ENCODE results near the gene NAT14. TPM values are rescaled to one million over a fixed set of nuclear protein-coding genes. Genes with fewer than 3 reads are reported as not detected.
A peak's percentile ranks its signal among the peaks of the same experiment; 100 is the strongest.

NAT14 gene
- total and polyA plus RNA-seq, 2 of the 8 experiments (the other 6 are each of a cell fraction or from before 2014, with no cell fraction given): 47.1 to 71.2 TPM

DNA sequence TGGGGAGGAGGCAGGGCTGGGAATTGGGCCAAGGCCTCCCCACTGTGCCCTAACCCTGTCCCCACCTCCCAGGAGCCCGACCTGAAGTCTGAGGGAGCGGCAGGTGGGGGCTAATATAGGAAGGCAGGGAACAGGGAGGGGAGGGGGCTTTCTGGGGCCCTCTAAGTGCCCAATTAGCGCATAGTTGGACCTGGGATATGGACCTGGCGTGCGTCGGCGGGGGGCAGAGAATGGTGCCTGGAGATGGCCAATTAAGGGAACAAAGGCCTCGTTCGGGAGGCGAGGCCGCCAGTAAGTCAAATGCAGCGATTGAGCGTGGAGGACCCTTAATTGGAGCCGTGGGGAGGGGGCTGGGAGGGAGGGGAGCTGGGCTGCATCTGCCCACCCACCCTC, 20.3 kb upstream of the NAT14 start, which contains the start of gene C19orf85:
Gene C19orf85, minus strand, starts transcription at position 90 of the 393 bp plus-strand sequence. CDS start 197 bp downstream, outside the sequence.
- peak within 1 kb of the TSS; percentile 6 for H2BK120ac ChIP-seq (replicated peaks; ENCODE audit: low read depth, low read length)
- peaks cover 3 to 25% (median 17%) of the 10 kb centered on the region in 4 experiments for H3K4me1 ChIP-seq (replicated peaks in 1 of 4; ENCODE audit: control insufficient read depth in 3 of 4, insufficient read depth in 4 of 4, low read length in 3 of 4)
- H2BK12ac ChIP-seq (ENCODE audit: low read depth, low read length): peak within 1 kb of the TSS; percentile 94; the same call in 1 of the 2 replicates
- H3K79me2 ChIP-seq (ENCODE audit: control insufficient read depth in 1 of 2, insufficient read depth in 2 of 2, low read length in 2 of 2): peaks cover 0 to 8% of the 10 kb centered on the region in 2 experiments; a peak in 2 of 4 replicates
- H4K20me1 ChIP-seq (replicated peaks in 1 of 2; ENCODE audit: control insufficient read depth in 1 of 2, insufficient read depth in 2 of 2, low read length in 2 of 2): no peaks in the 10 kb centered on the region
- peak in 1 of 2 experiments; percentile 54 for DNase-seq (ENCODE audit: low read depth in 1 of 2, low spot score in 2 of 2)
- peak within 1 kb of the TSS; percentile 83 for H2BK20ac ChIP-seq (ENCODE audit: low read length)
- peak within 1 kb of the TSS; percentile 72 for H2BK15ac ChIP-seq (ENCODE audit: low read length)
- peak within 1 kb of the TSS; percentile 83 for H3K18ac ChIP-seq (ENCODE audit: extremely low read depth, low read length)
- peak within 1 kb of the TSS; percentile 20 for H3K56ac ChIP-seq (replicated peaks; ENCODE audit: insufficient read length, low read depth, low read length)
- H4K91ac ChIP-seq (replicated peaks; ENCODE audit: insufficient read length, low read length): peak within 1 kb of the TSS; percentile 97
- peak within 1 kb of the TSS; percentile 24; the same call in 1 of the 2 replicates for H2BK5ac ChIP-seq (ENCODE audit: low read depth, low read length)
- peak within 1 kb of the TSS; percentile 22 to 26; a peak in 2 of 4 replicates for H3K4me2 ChIP-seq (ENCODE audit: insufficient read depth in 1 of 2, low read depth in 2 of 2, low read length in 2 of 2)
- H2AFZ ChIP-seq (ENCODE audit: low read length): no peak within 1 kb of the TSS
- H4K5ac ChIP-seq (ENCODE audit: insufficient read length, low read depth, low read length): peak within 1 kb of the TSS; percentile 54
- H2AK5ac ChIP-seq (ENCODE audit: low read depth, low read length): peak within 1 kb of the TSS; percentile 84
- CTCF ChIA-PET (ENCODE audit: partially characterized antibody): interaction anchor here (1.5 kb wide), 1 partner anchor 9 kb away, joined by 3 read pairs; no protein-coding TSS in a partner anchor
- peak within 1 kb of the TSS; percentile 87 for H4K8ac ChIP-seq (ENCODE audit: extremely low read depth, insufficient read depth, low read length)
- no peak for FAIRE-seq
- no peak within 1 kb of the TSS for H3K9ac ChIP-seq (replicated peaks in 1 of 4; ENCODE audit: extremely low read depth in 1 of 4, low read depth in 3 of 4, low read length in 3 of 4)
- H3K27me3 ChIP-seq (replicated peaks in 1 of 4; ENCODE audit: control insufficient read depth in 3 of 4, extremely low read depth in 1 of 4, insufficient read depth in 3 of 4, low read length in 3 of 4): no peaks in the 10 kb centered on the region; a peak in 1 of 7 replicates
- no peak within 1 kb of the TSS for H3K27ac ChIP-seq (ENCODE audit: low read depth, low read length)
- no peak within 1 kb of the TSS for H3K4me3 ChIP-seq (ENCODE audit: extremely low read depth in 1 of 4, insufficient read depth in 2 of 4, low read depth in 3 of 4, low read length in 4 of 4)
- peak within 1 kb of the TSS; percentile 88 for H3K4ac ChIP-seq (replicated peaks; ENCODE audit: insufficient read length, low read depth, low read length)
- H3K23ac ChIP-seq (ENCODE audit: insufficient read length): no peak within 1 kb of the TSS
- H3K36me3 ChIP-seq (ENCODE audit: control insufficient read depth in 2 of 4, insufficient read depth in 4 of 4, low read length in 3 of 4): no peaks in the 10 kb centered on the region
- H3K9me3 ChIP-seq (ENCODE audit: insufficient read depth in 2 of 2, low read depth in 1 of 2, low read length in 1 of 2): no peaks in the 10 kb centered on the region
- POLR2A ChIA-PET (ENCODE audit: partially characterized antibody): interaction anchor here (1.3 to 2.9 kb wide), 2 partner anchors 12 to 57 kb away, joined by 3 to 8 read pairs; partner anchors contain the start of genes UBE2S and ZNF628
- TF ChIP-seq NANOG (IDR thresholded peaks at IDR 0.05; ENCODE audit: insufficient read depth, low read depth, low read length, poor library complexity, severe bottlenecking): peak; percentile 91
- no peak for TF ChIP-seq POLR2A (IDR thresholded peaks at IDR 0.05; ENCODE audit: control extremely low read depth in 1 of 2, low read depth in 2 of 2, low read length in 2 of 2)
- 0 out of 2 replicates have a peak, but pooled peaks have one; percentile 18 for TF ChIP-seq TAF1 (IDR thresholded peaks at IDR 0.05; ENCODE audit: low read depth, low read length)
- peak; percentile 75 for TF ChIP-seq SRF (IDR thresholded peaks at IDR 0.05; ENCODE audit: low read depth, low read length)
- TF ChIP-seq TBP (IDR thresholded peaks at IDR 0.05; ENCODE audit: low read depth, low read length): peak; percentile 61
- TF ChIP-seq, protein P1, sequence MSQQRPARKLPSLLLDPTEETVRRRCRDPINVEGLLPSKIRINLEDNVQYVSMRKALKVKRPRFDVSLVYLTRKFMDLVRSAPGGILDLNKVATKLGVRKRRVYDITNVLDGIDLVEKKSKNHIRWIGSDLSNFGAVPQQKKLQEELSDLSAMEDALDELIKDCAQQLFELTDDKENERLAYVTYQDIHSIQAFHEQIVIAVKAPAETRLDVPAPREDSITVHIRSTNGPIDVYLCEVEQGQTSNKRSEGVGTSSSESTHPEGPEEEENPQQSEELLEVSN (IDR thresholded peaks at IDR 0.05): no peak
- TF ChIP-seq, protein P2, sequence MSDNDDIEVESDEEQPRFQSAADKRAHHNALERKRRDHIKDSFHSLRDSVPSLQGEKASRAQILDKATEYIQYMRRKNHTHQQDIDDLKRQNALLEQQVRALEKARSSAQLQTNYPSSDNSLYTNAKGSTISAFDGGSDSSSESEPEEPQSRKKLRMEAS (IDR thresholded peaks at IDR 0.05): 0 out of 2 replicates have a peak, but pooled peaks have one; percentile 28
- no peak for TF ChIP-seq YY1 (IDR thresholded peaks at IDR 0.05; ENCODE audit: low read depth, low read length)
- H3K79me1 ChIP-seq (ENCODE audit: low read depth, low read length): peaks cover 5% of the 10 kb centered on the region; the same call in 1 of the 2 replicates
- H3K14ac ChIP-seq (ENCODE audit: insufficient read length): no peak within 1 kb of the TSS
- WGBS, 2 experiments (ENCODE audit: extremely low coverage in 1 of 2, insufficient coverage in 1 of 2, insufficient read length in 1 of 2, insufficient replicate concordance in 2 of 2, low coverage in 1 of 2, low lambda C conversion rate in 2 of 2, missing lambda C conversion rate in 1 of 2): 41% methylated on average over 11 of the region's 14 CpGs; no CpG with 5 or more reads in 1 of the 2 experiments
- H3K23me2 ChIP-seq (ENCODE audit: low read depth, low read length): peaks cover 1% of the 10 kb centered on the region; the same call in 1 of the 2 replicates
